ENCODE measurements around the gene MARCHF3.
"Not testable (repeated sequence)": the region's sequence is repeated elsewhere in the genome, so short reads cannot be mapped to it uniquely, and the experiment has no call there.

The MARCHF3 gene

GRCh38 chr5:127008300-127008975 is 21.9 kb downstream of the MARCHF3 start:
- TF ChIP-seq, protein P1, sequence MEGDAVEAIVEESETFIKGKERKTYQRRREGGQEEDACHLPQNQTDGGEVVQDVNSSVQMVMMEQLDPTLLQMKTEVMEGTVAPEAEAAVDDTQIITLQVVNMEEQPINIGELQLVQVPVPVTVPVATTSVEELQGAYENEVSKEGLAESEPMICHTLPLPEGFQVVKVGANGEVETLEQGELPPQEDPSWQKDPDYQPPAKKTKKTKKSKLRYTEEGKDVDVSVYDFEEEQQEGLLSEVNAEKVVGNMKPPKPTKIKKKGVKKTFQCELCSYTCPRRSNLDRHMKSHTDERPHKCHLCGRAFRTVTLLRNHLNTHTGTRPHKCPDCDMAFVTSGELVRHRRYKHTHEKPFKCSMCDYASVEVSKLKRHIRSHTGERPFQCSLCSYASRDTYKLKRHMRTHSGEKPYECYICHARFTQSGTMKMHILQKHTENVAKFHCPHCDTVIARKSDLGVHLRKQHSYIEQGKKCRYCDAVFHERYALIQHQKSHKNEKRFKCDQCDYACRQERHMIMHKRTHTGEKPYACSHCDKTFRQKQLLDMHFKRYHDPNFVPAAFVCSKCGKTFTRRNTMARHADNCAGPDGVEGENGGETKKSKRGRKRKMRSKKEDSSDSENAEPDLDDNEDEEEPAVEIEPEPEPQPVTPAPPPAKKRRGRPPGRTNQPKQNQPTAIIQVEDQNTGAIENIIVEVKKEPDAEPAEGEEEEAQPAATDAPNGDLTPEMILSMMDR (IDR thresholded peaks at IDR 0.05; ENCODE audit: insufficient read depth, low read length, poor library complexity, severe bottlenecking), result no peak
- DNase-seq (ENCODE audit: extremely low read depth, insufficient read length), result no peak
- Histone ChIP-seq H3K4me3 (replicated peaks; ENCODE audit: low read depth, low read length) (no peak overlapping the region), H3K27me3 (replicated peaks; ENCODE audit: control insufficient read depth, insufficient read depth, low read length) (no peaks in the 10 kb centered on the region), H3K36me3 (ENCODE audit: control insufficient read depth, insufficient read depth, low read length) (no peaks in the 10 kb centered on the region)

GRCh38 chr5:127007522-127007921 is 22.8 kb downstream of the MARCHF3 start:
- Histone ChIP-seq H3K36me3 (ENCODE audit: control insufficient read depth, insufficient read depth, low read length) (no peaks in the 10 kb centered on the region), H3K27me3 (replicated peaks; ENCODE audit: control insufficient read depth, insufficient read depth, low read length) (no peaks in the 10 kb centered on the region), H3K4me3 (replicated peaks; ENCODE audit: low read depth, low read length) (no peak overlapping the region)
- no peak for DNase-seq (ENCODE audit: extremely low read depth, insufficient read length)
- TF ChIP-seq, protein P1 (IDR thresholded peaks at IDR 0.05; ENCODE audit: insufficient read depth, low read length, poor library complexity, severe bottlenecking), result no peak

DNA sequence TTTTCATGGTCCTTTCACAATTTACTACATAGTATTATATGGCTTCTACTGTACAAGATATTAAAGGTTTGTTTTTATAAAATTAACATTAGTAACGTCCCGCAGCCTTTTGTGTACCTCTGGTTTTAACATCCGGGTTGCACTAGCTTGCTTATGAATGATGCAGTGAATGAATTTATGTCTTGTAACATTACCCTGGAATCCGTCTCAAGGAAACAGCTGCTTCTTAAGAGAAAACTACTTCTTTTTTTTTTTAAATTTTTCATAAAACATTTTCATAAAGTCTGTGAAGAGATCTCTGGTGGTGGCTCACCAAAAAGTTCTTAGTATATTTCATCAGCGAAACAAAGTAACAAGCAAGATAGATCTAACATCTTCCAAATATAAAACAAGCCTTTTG is 23.6 kb downstream of the MARCHF3 start:
- H3K36me3 ChIP-seq (ENCODE audit: control insufficient read depth, insufficient read depth, low read length), result no peaks in the 10 kb centered on the region
- H3K27me3 ChIP-seq (replicated peaks; ENCODE audit: control insufficient read depth, insufficient read depth, low read length), result no peaks in the 10 kb centered on the region
- TF ChIP-seq, protein P1 (IDR thresholded peaks at IDR 0.05; ENCODE audit: insufficient read depth, low read length, poor library complexity, severe bottlenecking), result no peak
- DNase-seq (ENCODE audit: extremely low read depth, insufficient read length), result no peak
- no peak overlapping the region for H3K4me3 ChIP-seq (replicated peaks; ENCODE audit: low read depth, low read length)

- not testable (repeated sequence) for H3K27me3 ChIP-seq (replicated peaks; ENCODE audit: control insufficient read depth, insufficient read depth, low read length); DNase-seq (ENCODE audit: extremely low read depth, insufficient read length); H3K36me3 ChIP-seq (ENCODE audit: control insufficient read depth, insufficient read depth, low read length); H3K4me3 ChIP-seq (replicated peaks; ENCODE audit: low read depth, low read length)
Measured at GRCh38 chr5:127005282-127005681, 25.1 kb downstream of the MARCHF3 start.

GRCh38 chr5:127004721-127005120 is 25.6 kb downstream of the MARCHF3 start:
- H3K27me3 ChIP-seq (replicated peaks; ENCODE audit: control insufficient read depth, insufficient read depth, low read length), result no peaks in the 10 kb centered on the region
- H3K4me3 ChIP-seq (replicated peaks; ENCODE audit: low read depth, low read length), result no peak overlapping the region
- TF ChIP-seq, protein P1 (IDR thresholded peaks at IDR 0.05; ENCODE audit: insufficient read depth, low read length, poor library complexity, severe bottlenecking), result no peak
- no peak for DNase-seq (ENCODE audit: extremely low read depth, insufficient read length)
- H3K36me3 ChIP-seq (ENCODE audit: control insufficient read depth, insufficient read depth, low read length), result no peaks in the 10 kb centered on the region

- DNase-seq (ENCODE audit: extremely low read depth, insufficient read length), result no peak
- no peak overlapping the region for H3K4me3 ChIP-seq (replicated peaks; ENCODE audit: low read depth, low read length)
- H3K36me3 ChIP-seq (ENCODE audit: control insufficient read depth, insufficient read depth, low read length), result no peaks in the 10 kb centered on the region
- no peaks in the 10 kb centered on the region for H3K27me3 ChIP-seq (replicated peaks; ENCODE audit: control insufficient read depth, insufficient read depth, low read length)
- TF ChIP-seq, protein P1 (IDR thresholded peaks at IDR 0.05; ENCODE audit: insufficient read depth, low read length, poor library complexity, severe bottlenecking), result no peak
Measured at GRCh38 chr5:127003798-127004495, 26.4 kb downstream of the MARCHF3 start.

Measured in GM06990 (cell line).